MCF 10A (cell line): ENCODE measurements around the gene SLC31A2. TPM values are rescaled to one million over a fixed set of nuclear protein-coding genes. Genes with fewer than 3 reads are reported as not detected.

ENCODE experiments used
- BruUV-seq: library from RNA; stranded (reverse); fragments of 400-500 nt; replicated peaks from 2 replicates; lab custom pipeline; 2021; lab: Mats Ljungman, UMichigan
- CTCF ChIA-PET: fragments of 300-600 bp; sonication (Branson Sonifier 250); formaldehyde crosslinking; extraction: SDS; loops from one replicate; lab custom pipeline; 2021; ENCODE audit warnings: antibody characterized with exemption, inconsistent platforms; lab: Yijun Ruan, JAX
- POLR2A ChIA-PET: fragments of 300-600, 350-650 bp; sonication (Branson Sonifier 250); formaldehyde crosslinking; extraction: SDS; loops from one replicate; lab custom pipeline; 2020; ENCODE audit warnings: antibody characterized with exemption, inconsistent platforms; lab: Yijun Ruan, JAX
- DNase-seq: peaks from one replicate; pipeline ENCODE4 v3.0.0-alpha.2; 2018; ENCODE audit not compliant: unreplicated experiment
- H3K27ac Mint-ChIP-seq: one replicate; pipeline ENCODE4 v1.8.0; 2022; ENCODE audit warnings: mild to moderate bottlenecking, low read depth, mixed read lengths; ENCODE audit not compliant: unreplicated experiment
- H3K27me3 Mint-ChIP-seq: one replicate; pipeline ENCODE4 v1.8.0; 2022; ENCODE audit warnings: mixed read lengths; ENCODE audit not compliant: insufficient read depth, unreplicated experiment
- H3K36me3 Mint-ChIP-seq: one replicate; pipeline ENCODE4 v1.8.0; 2022; ENCODE audit warnings: mild to moderate bottlenecking, moderate library complexity, mixed read lengths; ENCODE audit not compliant: insufficient read depth, unreplicated experiment
- H3K4me1 Mint-ChIP-seq: one replicate; pipeline ENCODE4 v1.8.0; 2022; ENCODE audit warnings: mixed read lengths; ENCODE audit not compliant: insufficient read depth, unreplicated experiment
- H3K4me3 Mint-ChIP-seq: one replicate; pipeline ENCODE4 v1.8.0; 2022; ENCODE audit warnings: mild to moderate bottlenecking, moderate library complexity, mixed read lengths; ENCODE audit not compliant: unreplicated experiment
- H3K9me3 Mint-ChIP-seq: one replicate; pipeline ENCODE4 v1.8.0; 2022; ENCODE audit warnings: mixed read lengths; ENCODE audit not compliant: unreplicated experiment
- CTCF ChIP-seq: fragments of 200-600 bp; IDR thresholded peaks from one replicate; pipeline ENCODE4 v1.8.0; 2022; ENCODE audit warnings: antibody characterized with exemption, mild to moderate bottlenecking; ENCODE audit not compliant: unreplicated experiment
- intact Hi-C: fragments of 100-400 bp; cut with micrococcal nuclease; formaldehyde crosslinking; loops from 2 replicates; pipeline ENCODE4 v1.14.1; 2022
- total RNA-seq: library from RNA; stranded (reverse); gene quantifications from 2 replicates; pipeline ENCODE4 v1.2.3, GENCODE V29; 2022

Gene SLC31A2
- total RNA-seq, 1 experiment from 2014 or later: 16.1 TPM

GRCh38 chr9:113163001-113163400 lies 12.2 kb downstream of the SLC31A2 start:
- DNase-seq: no peak
- Mint-ChIP-seq H3K4me1 (peaks cover 7% of the 10 kb centered on the region), H3K9me3 (no peaks in the 10 kb centered on the region), H3K4me3 (no peak overlapping the region), H3K27ac (no peak overlapping the region), H3K27me3 (no peaks in the 10 kb centered on the region), H3K36me3 (peaks cover 84% of the 10 kb centered on the region)
- ChIA-PET POLR2A (interaction anchor here (0.7 to 1.5 kb wide), 4 partner anchors 8 to 59 kb away, joined by 3 to 4 read pairs (median 4); no protein-coding TSS in a partner anchor), CTCF (interaction anchor here (1.0 to 1.6 kb wide), 5 partner anchors 10 to 51 kb away, joined by 3 to 6 read pairs (median 4); no protein-coding TSS in a partner anchor)
- TF ChIP-seq CTCF: no peak
- intact Hi-C loops: no loop called here
- BruUV-seq: no TSS peak

DNA sequence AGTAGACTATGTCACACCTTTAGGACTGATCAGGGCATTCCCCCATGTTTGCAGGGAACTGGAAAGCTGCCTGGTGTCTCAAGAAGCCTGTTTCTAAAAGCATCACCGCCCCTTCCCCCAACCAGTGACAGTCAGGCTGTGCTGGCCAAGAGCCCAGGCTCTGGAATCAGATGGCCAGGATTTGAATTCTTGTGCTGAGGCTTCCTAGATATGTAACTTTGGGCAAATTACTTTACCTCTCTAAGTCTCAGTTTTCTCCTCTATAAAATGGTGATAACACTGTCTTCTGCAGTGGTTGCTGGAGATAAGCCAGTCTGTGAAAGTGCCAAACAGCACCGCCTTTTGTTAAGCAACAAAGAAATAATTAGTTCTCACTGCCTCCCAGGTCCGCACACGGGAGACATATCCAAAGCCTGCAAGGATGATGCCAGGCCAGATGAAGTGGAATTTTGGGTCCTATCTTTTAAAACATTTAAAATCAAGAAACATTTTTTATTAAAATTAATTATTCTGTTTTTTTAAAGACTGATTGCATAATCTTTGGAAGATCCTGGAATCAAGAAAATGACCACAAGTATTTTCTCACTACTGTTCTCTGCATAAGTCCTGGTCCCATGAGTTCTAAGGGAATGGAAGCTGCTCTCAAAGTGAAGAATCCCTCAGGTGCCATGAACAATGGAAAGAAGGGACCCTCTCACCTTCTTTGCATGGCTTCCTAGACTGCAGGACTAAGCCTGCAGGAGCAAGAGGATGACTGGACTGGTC lies 13.9 kb downstream of the SLC31A2 start:
- intact Hi-C loops: no loop called here
- BruUV-seq: no TSS peak
- Mint-ChIP-seq H3K9me3 (no peaks in the 10 kb centered on the region), H3K4me3 (no peak overlapping the region), H3K27me3 (no peaks in the 10 kb centered on the region), H3K36me3 (peaks cover 83% of the 10 kb centered on the region), H3K27ac (no peak overlapping the region), H3K4me1 (no peaks in the 10 kb centered on the region)
- ChIA-PET CTCF (interaction anchor here (0.7 to 0.9 kb wide), 2 partner anchors 9 to 52 kb away, joined by 3 read pairs; no protein-coding TSS in a partner anchor), POLR2A (interaction anchor here (1.5 kb wide), 1 partner anchor 9 kb away, joined by 4 read pairs; no protein-coding TSS in a partner anchor)
- no peak for DNase-seq
- no peak for TF ChIP-seq CTCF

- no peaks in the 10 kb centered on the region for H3K9me3 Mint-ChIP-seq
- CTCF ChIA-PET: no interaction called here
- H3K27ac Mint-ChIP-seq: no peak overlapping the region
- no peak for DNase-seq
- no peaks in the 10 kb centered on the region for H3K27me3 Mint-ChIP-seq
- BruUV-seq: no TSS peak
- POLR2A ChIA-PET: no interaction called here
- no peaks in the 10 kb centered on the region for H3K4me1 Mint-ChIP-seq
- H3K36me3 Mint-ChIP-seq: peaks cover 80% of the 10 kb centered on the region
- no peak for TF ChIP-seq CTCF
- intact Hi-C loops: no loop called here
- no peak overlapping the region for H3K4me3 Mint-ChIP-seq
Measured at GRCh38 chr9:113166039-113166438, 15.2 kb downstream of the SLC31A2 start.

DNA sequence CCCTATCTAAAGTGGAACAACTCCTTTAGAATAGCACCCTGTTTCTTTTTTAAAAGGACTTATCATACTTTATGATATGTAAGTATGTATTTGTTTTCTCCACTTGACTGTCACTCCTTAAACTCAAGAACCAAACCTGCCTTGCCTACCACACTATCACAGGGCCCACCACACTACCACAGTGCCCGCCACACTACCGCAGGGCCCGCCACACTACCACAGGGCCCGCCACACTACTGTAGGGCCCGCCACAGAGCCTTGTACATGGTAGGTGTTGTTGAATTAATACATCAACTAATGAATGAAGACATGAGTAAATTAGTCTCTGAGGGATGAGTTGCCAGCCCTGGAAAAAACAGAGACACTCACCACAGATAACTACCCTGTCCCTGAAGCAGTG lies 18.0 kb downstream of the SLC31A2 start:
- peaks cover 83% of the 10 kb centered on the region for H3K36me3 Mint-ChIP-seq
- ChIA-PET CTCF (no interaction called here), POLR2A (no interaction called here)
- BruUV-seq: no TSS peak
- H3K27ac Mint-ChIP-seq: no peak overlapping the region
- no peaks in the 10 kb centered on the region for H3K4me1 Mint-ChIP-seq
- no peak for TF ChIP-seq CTCF
- H3K9me3 Mint-ChIP-seq: no peaks in the 10 kb centered on the region
- intact Hi-C loops: no loop called here
- H3K27me3 Mint-ChIP-seq: no peaks in the 10 kb centered on the region
- no peak for DNase-seq
- no peak overlapping the region for H3K4me3 Mint-ChIP-seq
